Measurements from ENCODE around the gene KRTAP20-2.

KRTAP20-2 gene

GRCh38 chr21:30634906-30635305 is at the start of gene KRTAP20-2:
Gene KRTAP20-2 (plus strand): TSS chr21:30635206. CDS start chr21:30635264, 58 bp downstream.
- DNase-seq (ENCODE audit: low read depth in 2 of 2), result no peak

- DNase-seq (ENCODE audit: low read depth in 2 of 2), result no peak
These were observed 44.7 kb upstream of the KRTAP20-2 start, which contains the start of gene KRTAP22-2 for GRCh38 chr21:30590297-30590696. Gene KRTAP22-2 (minus strand): TSS chr21:30590397.

- no peak for DNase-seq (ENCODE audit: low read depth in 2 of 2)
These were observed 42.9 kb upstream of the KRTAP20-2 start, which contains the start of gene KRTAP6-3 for GRCh38 chr21:30592140-30592539. Gene KRTAP6-3 (plus strand): TSS chr21:30592440. CDS start chr21:30592446, 6 bp downstream.

- no peak for DNase-seq (ENCODE audit: low read depth in 2 of 2)
These were observed 36.2 kb upstream of the KRTAP20-2 start, which contains the start of gene KRTAP6-2 for GRCh38 chr21:30598802-30599201. Gene KRTAP6-2 (minus strand): TSS chr21:30598902. CDS start chr21:30598874, 28 bp downstream.

- no peak for DNase-seq (ENCODE audit: low read depth in 2 of 2)
These were observed 34.2 kb upstream of the KRTAP20-2 start, which contains the start of gene KRTAP22-1 for GRCh38 chr21:30600787-30601186. Gene KRTAP22-1 (plus strand): TSS chr21:30601087.

GRCh38 chr21:30605968-30606367 is 29.0 kb upstream of the KRTAP20-2 start:
- no peak for DNase-seq (ENCODE audit: low read depth in 2 of 2)

- no peak for DNase-seq (ENCODE audit: low read depth in 2 of 2)
These were observed 22.9 kb upstream of the KRTAP20-2 start for GRCh38 chr21:30612132-30612531.

- no peak for DNase-seq (ENCODE audit: low read depth in 2 of 2)
These were observed 21.2 kb upstream of the KRTAP20-2 start, which contains the start of gene KRTAP6-1 for GRCh38 chr21:30613836-30614235. Gene KRTAP6-1 (minus strand): TSS chr21:30613930. CDS start chr21:30613904, 26 bp downstream.

- DNase-seq (ENCODE audit: low read depth in 2 of 2), result no peak
These were observed 19.8 kb upstream of the KRTAP20-2 start for GRCh38 chr21:30615199-30615598.

- no peak for DNase-seq (ENCODE audit: low read depth in 2 of 2)
These were observed 18.9 kb upstream of the KRTAP20-2 start, which contains the start of gene KRTAP20-1 for GRCh38 chr21:30616125-30616524. Gene KRTAP20-1 (plus strand): TSS chr21:30616425. CDS start chr21:30616455, 30 bp downstream.

GRCh38 chr21:30620080-30620479 is 14.9 kb upstream of the KRTAP20-2 start:
- no peak for DNase-seq (ENCODE audit: low read depth in 2 of 2)

- DNase-seq (ENCODE audit: low read depth in 2 of 2), result no peak
These were observed 14.5 kb upstream of the KRTAP20-2 start, which contains the start of gene KRTAP20-4 for GRCh38 chr21:30620522-30620921. Gene KRTAP20-4 (plus strand): TSS chr21:30620627.

GRCh38 chr21:30623362-30623761 is 11.6 kb upstream of the KRTAP20-2 start:
- no peak for DNase-seq (ENCODE audit: low read depth in 2 of 2)

- no peak for DNase-seq (ENCODE audit: low read depth in 2 of 2)
These were observed 9.4 kb upstream of the KRTAP20-2 start for GRCh38 chr21:30625449-30626165.

GRCh38 chr21:30628109-30628508 is 6.9 kb upstream of the KRTAP20-2 start:
- no peak for DNase-seq (ENCODE audit: low read depth in 2 of 2)

GRCh38 chr21:30629200-30629599 is 5.8 kb upstream of the KRTAP20-2 start:
- DNase-seq (ENCODE audit: low read depth in 2 of 2), result no peak

- no peak for DNase-seq (ENCODE audit: low read depth in 2 of 2)
These were observed 3.7 kb downstream of the KRTAP20-2 start for GRCh38 chr21:30638686-30639085.

GRCh38 chr21:30642564-30642963 is 7.6 kb downstream of the KRTAP20-2 start, which contains the start of gene KRTAP20-3:
Gene KRTAP20-3 (plus strand): TSS chr21:30642864.
- no peak for DNase-seq (ENCODE audit: low read depth in 2 of 2)

GRCh38 chr21:30646904-30647414 is 12.0 kb downstream of the KRTAP20-2 start:
- DNase-seq (ENCODE audit: low read depth in 2 of 2), result no peak

- DNase-seq (ENCODE audit: low read depth in 2 of 2), result no peak
These were observed 17.9 kb downstream of the KRTAP20-2 start for GRCh38 chr21:30652891-30653290.

- no peak for DNase-seq (ENCODE audit: low read depth in 2 of 2)
These were observed 33.8 kb downstream of the KRTAP20-2 start for GRCh38 chr21:30668776-30669175.

GRCh38 chr21:30672985-30673650 is 38.1 kb downstream of the KRTAP20-2 start:
- no peak for DNase-seq (ENCODE audit: low read depth in 2 of 2)

Data from stimulated activated CD4-positive, alpha-beta T cell treated with anti-CD3 and anti-CD28 coated beads, Interleukin-4, amount 100 ng/mL, for 48 hours (primary cell).